GM12878 (cell line): ENCODE results near the gene TRUB1.

Experiments
- CBX5 ChIP-seq: sonication (generic); IDR thresholded peaks from 2 replicates; pipeline ENCODE4 v1.6.1; 2016; ENCODE audit warnings: low read depth, moderate library complexity, mild to moderate bottlenecking, inconsistent platforms
- CEBPB ChIP-seq, 2 experiments: fragments of 150-350 bp in 1 of 2; IDR thresholded peaks; 2 replicates each; pipeline ENCODE4 v1.6.1; 2012 to 2014; ENCODE audit warnings: low read depth in 2 of 2, low read length in 2 of 2, borderline replicate concordance in 1 of 2, inconsistent platforms in 1 of 2
- NBN ChIP-seq: fragments of 450-650 bp; IDR thresholded peaks from 2 replicates; pipeline ENCODE4 v1.6.1; 2016
- RBBP5 ChIP-seq: fragments of 200-600 bp; sonication (generic); conservative IDR thresholded peaks from 2 replicates; pipeline ENCODE4 v1.6.1; 2016
- SMC3 ChIP-seq: IDR thresholded peaks from 2 replicates; pipeline ENCODE4 v1.6.1; 2011; ENCODE audit warnings: low read length, improper control_type of control experiment, borderline replicate concordance
- TBL1XR1 ChIP-seq: IDR thresholded peaks from 2 replicates; pipeline ENCODE4 v1.6.1; 2012; ENCODE audit warnings: low read depth, low read length, improper control_type of control experiment
- ZNF592 ChIP-seq: fragments of 450-650 bp; IDR thresholded peaks from 2 replicates; pipeline ENCODE4 v1.6.1; 2017; ENCODE audit warnings: mild to moderate bottlenecking, moderate library complexity
- TF ChIP-seq, protein P1 (sequence below): fragments of 450-650 bp; IDR thresholded peaks from 2 replicates; pipeline ENCODE4 v1.6.1; 2018; ENCODE audit warnings: mild to moderate bottlenecking, low read depth, moderate library complexity; ENCODE audit not compliant: partially characterized antibody
- TF ChIP-seq, protein P2 (sequence below), 3 experiments: IDR thresholded peaks in 2 of 3; conservative IDR thresholded peaks in 1 of 3; 2 replicates each; pipeline ENCODE4 v1.5.1; 2011; ENCODE audit warnings: low read depth in 3 of 3, low read length in 3 of 3, mild to moderate bottlenecking in 3 of 3, control low read depth in 2 of 3, moderate library complexity in 2 of 3, inconsistent platforms in 1 of 3, mixed read lengths in 1 of 3; ENCODE audit not compliant: control insufficient read depth in 2 of 3, insufficient read depth in 1 of 3; ENCODE audit errors: extremely low read depth in 1 of 3

DNA sequence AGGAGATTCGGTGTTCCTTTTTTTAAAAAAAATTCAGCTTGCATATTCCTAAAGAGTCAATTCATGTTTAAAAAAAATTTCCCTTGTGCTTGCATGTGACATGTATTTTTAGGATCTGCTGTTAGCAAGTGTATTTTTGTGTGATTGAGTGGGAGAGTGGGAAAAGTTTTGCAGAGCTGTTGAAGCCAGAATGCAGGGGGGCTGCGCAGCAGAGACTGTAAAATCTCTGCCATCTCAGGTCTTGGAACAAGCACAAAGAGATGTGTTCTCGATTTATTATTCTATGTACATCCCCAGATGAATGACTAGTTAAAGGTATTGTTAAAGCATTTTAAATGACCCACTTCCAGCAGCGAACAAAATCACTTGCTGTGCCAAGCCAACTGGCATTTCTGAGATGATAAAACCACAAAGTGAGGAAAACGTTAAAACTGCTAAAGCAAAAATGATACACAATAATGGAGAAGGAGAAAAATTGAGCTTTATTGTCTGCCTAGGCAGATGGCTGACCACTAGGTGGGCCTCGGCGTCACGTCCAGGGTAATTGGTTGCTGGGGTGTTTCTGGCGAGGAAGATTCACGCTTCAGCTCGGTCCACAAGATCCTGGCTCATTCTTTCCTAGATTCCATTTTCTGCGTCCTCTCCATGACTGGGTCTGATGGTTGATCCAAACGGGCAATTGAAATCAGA is 88.2 kb downstream of the TRUB1 start:
- TF ChIP-seq, protein P1, sequence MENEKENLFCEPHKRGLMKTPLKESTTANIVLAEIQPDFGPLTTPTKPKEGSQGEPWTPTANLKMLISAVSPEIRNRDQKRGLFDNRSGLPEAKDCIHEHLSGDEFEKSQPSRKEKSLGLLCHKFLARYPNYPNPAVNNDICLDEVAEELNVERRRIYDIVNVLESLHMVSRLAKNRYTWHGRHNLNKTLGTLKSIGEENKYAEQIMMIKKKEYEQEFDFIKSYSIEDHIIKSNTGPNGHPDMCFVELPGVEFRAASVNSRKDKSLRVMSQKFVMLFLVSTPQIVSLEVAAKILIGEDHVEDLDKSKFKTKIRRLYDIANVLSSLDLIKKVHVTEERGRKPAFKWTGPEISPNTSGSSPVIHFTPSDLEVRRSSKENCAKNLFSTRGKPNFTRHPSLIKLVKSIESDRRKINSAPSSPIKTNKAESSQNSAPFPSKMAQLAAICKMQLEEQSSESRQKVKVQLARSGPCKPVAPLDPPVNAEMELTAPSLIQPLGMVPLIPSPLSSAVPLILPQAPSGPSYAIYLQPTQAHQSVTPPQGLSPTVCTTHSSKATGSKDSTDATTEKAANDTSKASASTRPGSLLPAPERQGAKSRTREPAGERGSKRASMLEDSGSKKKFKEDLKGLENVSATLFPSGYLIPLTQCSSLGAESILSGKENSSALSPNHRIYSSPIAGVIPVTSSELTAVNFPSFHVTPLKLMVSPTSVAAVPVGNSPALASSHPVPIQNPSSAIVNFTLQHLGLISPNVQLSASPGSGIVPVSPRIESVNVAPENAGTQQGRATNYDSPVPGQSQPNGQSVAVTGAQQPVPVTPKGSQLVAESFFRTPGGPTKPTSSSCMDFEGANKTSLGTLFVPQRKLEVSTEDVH = no peak
- TF ChIP-seq, protein P2, sequence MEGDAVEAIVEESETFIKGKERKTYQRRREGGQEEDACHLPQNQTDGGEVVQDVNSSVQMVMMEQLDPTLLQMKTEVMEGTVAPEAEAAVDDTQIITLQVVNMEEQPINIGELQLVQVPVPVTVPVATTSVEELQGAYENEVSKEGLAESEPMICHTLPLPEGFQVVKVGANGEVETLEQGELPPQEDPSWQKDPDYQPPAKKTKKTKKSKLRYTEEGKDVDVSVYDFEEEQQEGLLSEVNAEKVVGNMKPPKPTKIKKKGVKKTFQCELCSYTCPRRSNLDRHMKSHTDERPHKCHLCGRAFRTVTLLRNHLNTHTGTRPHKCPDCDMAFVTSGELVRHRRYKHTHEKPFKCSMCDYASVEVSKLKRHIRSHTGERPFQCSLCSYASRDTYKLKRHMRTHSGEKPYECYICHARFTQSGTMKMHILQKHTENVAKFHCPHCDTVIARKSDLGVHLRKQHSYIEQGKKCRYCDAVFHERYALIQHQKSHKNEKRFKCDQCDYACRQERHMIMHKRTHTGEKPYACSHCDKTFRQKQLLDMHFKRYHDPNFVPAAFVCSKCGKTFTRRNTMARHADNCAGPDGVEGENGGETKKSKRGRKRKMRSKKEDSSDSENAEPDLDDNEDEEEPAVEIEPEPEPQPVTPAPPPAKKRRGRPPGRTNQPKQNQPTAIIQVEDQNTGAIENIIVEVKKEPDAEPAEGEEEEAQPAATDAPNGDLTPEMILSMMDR (IDR thresholded peaks at IDR 0.05 in 2 of 3, conservative IDR thresholded peaks at IDR 0.05 in 1 of 3; ENCODE audit: control insufficient read depth in 2 of 3, extremely low read depth in 1 of 3, insufficient read depth in 1 of 3, low read depth in 3 of 3, low read length in 3 of 3) = no peak
- TF ChIP-seq NBN (no peak), TBL1XR1 (no peak), ZNF592 (no peak), RBBP5 (no peak), CBX5 (no peak), SMC3 (no peak), CEBPB (IDR thresholded peaks at IDR 0.05; ENCODE audit: borderline replicate concordance in 1 of 2, low read depth in 2 of 2, low read length in 2 of 2) (no peak)
